HG02623 (cell line): ENCODE results near the gene CDC42BPB.
A peak's percentile ranks its signal among the peaks of the same experiment; 100 is the strongest.
"Not testable (repeated sequence)": the region's sequence is repeated elsewhere in the genome, so short reads cannot be mapped to it uniquely, and the experiment has no call there.

Experiments used
- ATAC-seq: cut with Tn5 transposase; IDR thresholded peaks from one replicate; pipeline ENCODE4 v1.9.1; 2021; ENCODE audit warnings: moderate library complexity; ENCODE audit not compliant: unreplicated experiment

Gene CDC42BPB

DNA sequence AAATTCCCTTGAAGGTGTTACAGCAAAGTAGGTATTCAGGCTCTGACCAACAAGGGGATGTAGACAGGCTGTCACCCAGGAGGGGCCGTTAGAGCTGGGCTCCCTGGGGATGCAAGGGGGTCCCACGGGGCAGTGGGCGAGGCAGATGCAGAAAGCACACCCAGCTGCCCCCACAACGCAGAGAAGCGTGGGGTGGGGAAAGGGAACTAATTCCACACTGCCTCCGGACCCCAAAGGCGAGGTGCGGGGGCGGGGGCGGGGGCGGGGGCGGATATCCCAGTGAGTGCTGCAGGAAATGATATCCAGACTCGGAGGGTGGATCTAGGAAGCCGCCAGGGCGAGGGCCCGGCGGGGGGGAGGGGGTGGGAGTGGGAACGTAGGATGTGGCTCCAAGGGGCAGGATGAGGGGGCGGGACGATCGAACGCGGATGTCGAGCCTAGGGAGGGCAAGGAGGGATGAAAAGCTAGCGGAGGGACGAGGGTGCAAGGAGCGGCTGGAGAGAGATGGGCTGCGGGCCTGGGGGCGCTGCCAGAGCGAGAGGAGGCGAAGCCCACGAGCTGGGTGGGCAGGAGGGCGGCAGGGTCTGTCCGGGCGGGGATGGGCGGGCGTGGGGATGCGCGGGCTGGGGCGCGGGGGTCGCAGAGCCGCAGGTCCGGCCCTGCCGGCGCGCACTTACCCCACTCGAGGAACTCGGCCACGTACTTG is 874 bp downstream of the CDC42BPB start:
- ATAC-seq: peak; percentile 6

DNA sequence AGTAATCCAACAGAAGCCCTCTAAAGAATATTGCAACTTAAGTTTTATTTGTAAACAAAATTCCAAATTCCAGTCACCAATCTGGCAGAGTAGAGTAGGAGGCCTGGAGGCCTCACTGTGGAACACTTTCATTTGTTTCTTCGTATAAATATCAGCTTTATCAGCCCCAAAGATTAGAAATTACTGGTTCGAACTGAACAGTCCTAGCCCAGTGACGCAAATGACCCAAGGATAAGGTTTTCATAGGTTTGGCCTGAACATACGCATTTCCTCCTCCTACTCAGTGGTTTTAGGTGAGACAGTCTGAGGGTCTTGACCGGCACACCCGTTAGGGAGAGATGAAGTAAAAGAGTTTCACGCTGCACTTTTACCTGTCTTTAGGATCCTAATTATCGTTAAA is 1.7 kb downstream of the CDC42BPB start:
- ATAC-seq: no peak

DNA sequence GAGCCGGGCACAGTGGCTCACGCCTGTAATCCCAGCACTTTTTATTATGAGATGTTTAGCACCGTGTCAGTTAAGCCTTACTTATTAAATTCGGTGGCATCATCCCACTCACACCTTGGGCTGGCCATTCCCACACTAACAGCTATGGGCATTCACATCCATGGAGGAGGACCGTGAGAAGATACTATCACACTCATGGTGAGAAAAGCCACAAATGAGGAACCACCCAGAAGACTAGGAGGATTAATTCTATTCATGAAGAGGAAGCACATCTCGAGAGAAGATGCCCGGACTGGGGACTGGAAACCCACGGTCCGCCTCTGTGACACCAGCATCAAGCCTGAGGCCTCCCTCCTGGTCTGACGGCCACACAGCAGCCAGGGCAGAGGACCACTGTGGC is 4.9 kb downstream of the CDC42BPB start:
- no peak for ATAC-seq

DNA sequence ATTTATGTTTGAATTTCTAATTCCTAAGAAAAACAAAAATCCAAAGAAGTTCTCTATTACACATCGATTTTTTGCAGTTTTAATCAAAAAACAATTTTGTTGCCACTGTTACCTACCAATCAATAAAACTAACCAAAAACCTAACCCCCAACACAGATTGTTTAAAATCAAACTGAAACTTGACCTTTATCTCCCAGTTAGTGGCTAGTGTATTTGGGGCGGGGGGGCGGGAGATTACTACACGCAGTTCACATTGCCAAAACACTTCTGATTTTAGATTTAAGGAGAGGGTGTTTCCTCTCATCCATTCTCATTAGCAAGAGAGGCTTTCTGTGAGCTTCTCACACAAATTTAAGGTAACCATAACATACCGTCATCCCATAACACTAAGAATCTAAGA is 6.4 kb downstream of the CDC42BPB start:
- no peak for ATAC-seq

DNA sequence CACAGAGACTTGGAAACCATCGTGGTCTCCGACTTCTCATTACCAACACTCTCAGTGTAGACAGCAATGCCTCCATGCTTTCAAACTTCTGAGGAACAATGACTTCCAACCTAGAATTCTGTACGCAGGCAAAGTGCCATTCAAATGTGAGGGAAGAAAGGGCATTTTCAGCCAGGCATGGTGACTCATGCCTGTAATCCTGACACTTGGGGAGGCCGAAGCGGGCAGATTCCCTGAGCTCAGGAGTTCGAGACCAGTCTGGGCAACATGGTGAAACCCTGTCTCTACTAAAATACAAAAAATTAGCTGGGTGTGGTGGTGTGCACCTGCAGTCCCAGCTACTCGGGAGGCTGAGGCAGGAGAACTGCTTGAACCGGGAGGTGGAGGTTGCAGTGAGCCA is 9.9 kb downstream of the CDC42BPB start:
- ATAC-seq: not testable (repeated sequence)

DNA sequence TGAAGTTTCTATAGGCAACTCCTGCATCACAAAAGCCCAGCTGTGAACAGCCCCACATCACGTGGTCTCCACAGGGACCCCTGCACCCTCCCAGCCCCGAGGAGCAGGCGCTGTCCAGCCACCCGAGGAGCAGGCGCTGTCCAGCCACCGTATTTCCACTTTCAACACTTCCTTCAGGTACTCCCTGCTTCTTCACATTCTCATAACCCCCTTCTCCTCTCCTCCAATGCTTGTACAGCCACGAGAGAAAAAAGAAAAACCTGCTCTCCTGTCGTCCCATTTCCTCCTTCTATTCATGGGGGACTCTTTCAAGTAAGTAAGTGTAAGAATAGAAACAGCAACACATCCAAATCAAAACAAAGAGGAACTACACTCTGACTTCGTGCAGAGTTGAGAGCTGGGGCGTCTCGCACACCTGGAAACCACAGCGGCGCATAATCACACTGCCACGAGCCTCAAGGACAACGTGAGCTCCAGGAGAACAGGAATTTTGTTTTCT is 11.9 kb downstream of the CDC42BPB start:
- no peak for ATAC-seq

DNA sequence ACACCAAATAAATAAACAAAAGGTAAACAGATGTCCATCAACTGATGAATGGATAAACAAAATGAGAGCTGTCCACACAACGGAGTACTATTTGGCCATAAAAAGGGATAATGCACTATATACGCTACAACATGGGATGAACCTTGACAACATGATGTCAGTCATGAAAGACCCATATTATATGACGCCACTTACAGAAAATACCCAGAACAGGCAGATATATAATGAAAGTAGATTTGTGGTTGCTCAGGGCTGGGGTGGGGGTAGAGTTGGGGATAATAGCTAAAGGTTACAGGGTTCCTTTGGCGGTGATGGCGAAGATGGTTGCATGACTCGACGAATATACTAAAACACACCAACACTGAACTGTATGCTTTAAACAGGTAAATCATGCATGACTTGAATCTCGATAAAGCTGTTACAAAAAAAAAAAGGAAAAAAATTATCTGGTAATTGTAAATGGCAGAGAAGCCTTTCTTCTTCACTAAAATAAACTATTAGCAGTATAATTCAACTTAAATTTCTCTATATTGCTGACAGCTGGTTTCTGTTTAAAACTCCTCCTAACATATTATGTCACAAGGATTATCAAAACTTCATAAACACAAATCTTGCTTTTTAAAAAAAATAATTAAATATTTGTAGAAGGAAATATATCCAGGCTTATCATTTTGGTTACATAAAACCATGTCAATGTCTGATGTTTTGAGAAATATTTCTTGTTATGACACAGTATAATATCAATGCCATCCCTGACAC is 13.9 kb downstream of the CDC42BPB start:
- no peak for ATAC-seq

DNA sequence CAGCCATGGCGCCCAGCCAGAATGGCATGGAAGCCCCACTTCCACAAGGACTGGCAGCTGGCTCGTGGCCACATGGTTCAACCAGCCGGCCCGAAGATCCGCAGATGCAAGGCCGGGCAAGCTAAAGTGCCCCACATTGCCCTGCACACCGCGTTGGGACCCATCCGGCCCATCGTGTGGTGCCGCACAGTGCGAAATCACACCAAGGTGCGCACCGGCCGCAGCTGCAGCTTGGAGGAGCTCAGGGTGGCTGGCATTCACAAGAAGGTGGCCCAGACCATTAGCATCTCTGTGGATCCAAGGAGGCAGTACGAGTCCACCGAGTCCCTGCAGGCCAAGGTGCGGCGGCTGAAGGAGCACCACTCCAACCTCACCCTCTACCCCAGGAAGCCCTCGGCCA is 15.9 kb downstream of the CDC42BPB start:
- ATAC-seq: no peak

DNA sequence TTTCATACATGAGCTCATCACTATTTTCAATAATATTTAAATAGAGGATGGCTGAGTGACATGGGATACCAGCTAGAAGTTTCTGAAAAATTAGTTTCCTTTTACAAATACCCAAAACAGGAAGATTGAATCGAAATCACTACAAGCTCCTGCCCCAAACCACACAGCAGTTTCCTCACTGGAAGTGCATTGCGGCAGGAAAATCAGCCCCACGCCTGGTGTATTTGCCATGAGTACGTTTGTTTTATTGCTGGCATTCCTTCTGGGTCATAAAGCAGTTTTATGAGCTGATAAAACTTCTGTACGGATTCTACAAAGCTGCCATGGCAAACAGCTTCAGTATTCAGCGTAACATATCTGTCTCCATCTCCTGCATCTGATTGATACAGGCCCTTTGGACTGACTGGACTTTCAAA is 23.7 kb downstream of the CDC42BPB start:
- no peak for ATAC-seq

DNA sequence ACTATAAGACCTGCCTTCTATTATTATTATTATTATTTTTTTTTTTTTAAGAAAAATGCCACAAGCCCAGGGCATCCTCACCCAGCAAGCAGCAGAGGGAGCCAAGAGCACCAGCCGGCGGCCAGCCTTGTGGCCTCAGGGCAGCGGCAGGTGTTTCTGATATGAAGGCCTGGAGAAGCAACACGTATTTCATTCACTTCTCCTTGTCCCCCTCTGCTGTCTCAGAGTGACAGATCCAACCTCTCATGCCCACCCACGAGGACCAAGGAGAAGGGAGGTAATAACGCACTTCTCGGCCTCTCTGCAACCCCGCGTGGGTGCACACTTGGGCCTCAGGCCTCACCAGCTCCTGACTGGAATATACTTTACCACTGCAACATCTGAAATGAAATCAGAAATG is 25.4 kb downstream of the CDC42BPB start:
- ATAC-seq: no peak

DNA sequence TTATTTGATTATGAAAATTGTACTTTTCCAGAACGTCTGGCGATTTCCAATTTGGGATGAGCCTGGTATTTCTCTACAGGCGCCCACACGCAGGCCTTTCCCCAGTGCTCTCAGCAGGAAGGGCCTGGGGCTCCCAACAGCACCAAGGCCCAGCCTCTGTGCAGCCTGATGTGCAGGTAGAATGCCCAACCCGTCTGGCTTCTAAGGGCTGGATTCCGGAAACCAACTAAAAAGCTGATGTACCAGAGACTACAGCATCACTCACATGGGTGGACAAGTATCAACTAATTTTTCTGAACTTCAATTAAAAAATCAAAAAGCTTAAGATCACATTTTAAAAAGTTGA is 25.8 kb downstream of the CDC42BPB start:
- ATAC-seq: no peak

DNA sequence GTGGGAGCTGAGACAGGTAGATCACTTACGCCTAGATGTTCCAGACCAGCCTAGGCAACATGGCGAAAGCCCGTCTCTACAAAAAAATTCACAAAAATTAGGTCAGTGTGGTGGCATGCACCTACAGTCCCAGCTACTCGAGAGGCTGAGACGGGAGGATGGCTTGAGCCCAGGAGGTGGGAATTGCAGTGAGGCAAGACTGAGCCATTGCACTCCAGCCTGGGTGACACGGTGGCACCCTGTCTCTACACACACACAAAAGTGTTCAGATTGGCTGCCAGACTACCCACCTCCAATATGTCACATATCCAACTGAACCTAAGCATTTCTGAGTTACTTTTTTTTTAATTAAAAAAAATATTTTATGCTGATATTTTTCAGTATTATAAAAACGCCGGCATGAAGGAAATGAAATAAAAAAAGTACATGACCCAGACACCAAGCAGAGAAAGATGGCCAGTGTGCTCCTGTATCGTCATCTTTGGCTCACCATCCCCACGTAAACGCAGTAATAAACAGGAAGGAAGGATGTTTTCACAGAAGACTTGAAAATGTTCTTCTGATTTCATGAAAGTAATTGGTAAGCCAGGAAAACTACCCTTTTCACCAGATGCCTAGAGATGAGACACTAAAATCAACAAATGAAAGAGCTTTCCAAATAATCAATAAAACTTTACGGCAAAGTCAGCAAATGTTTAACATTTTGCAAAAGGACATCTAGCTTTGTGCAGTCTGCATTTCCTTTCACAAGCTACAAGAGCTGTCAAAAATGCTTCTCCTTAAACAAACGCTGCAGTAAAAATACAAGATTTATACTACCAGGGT is 26.4 kb downstream of the CDC42BPB start:
- no peak for ATAC-seq

DNA sequence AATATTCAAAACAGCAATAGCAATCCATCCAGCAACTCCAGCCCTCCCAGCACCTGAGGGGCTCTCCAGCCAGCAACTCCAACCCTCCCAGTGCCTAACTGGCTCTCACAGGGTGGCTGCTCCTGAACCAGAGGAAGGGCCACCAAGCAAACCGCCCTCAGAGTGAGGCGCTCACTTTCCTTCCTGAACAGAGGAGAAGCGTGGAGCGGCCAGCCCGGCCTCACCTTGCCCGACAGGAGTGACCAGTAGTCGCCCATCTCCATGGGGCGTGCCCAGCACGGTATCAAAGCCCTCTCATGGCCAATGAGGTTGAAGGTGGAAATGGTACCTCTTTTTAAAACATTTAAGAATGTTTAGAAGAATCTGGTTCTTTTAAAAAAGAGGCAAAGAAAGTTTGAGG is 27.4 kb downstream of the CDC42BPB start:
- ATAC-seq: no peak

DNA sequence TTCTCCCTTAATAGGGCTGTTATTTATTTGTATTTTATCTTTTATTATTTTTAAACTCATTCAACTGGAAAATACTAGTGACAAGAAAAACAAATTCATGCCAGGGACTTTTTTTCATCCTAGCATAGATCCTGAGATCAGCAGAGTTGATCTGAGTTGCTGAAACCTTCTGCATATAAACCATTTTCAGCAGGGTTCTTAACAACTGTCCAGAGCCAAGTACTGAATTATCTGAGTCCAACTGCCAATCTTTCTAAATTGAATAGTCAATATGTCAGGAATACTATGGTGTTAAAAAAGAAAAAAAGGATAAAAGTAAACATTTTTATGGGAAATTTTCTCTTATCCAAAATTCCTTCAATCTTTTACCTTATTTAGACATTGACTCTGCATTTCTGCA is 28.6 kb downstream of the CDC42BPB start:
- no peak for ATAC-seq

DNA sequence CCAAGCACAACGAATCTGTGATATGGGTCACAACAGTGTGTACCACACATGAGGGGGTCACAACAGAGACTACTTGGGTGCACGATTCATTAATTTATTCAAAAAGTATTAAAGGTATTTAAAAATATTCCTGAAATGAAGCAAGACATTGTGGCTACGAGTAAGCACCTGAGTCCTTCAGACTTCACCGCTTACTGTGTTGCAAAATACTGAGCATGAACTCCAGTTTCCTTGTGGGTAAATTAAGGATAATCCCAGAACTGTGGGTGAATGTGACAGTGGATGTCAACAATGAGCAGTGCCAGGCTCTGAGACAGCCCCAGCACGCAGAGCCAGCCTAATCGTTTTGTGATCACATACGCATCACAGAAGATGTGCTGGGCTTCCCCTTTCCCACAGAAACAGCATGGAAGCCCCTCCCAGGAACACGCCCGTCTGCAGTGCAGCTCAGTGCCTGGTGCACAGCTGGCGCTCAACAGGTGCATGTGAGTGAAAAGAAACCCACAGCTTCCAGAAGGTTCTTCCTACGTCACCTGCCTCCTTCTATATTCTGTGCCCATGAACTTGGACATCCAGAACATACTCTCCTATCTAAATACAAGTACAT is 29.1 kb downstream of the CDC42BPB start:
- no peak for ATAC-seq

DNA sequence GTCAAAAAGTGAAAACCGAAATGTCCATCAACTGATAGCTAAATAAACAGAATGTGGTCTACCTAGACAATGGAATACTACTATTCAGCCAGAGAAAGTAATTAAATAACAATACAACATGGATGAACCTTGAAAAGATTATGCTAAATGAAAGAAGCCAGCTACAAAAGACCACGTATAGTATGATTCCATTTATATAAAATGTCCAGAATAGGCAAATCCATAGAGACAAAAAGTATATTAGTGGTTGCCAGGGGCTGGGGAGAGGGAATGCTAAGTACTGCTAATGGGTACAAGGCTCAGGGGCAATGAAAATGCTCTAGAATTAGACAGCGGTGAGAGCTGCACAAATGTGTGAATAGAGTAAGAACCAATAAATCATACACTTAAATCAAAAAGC is 29.9 kb downstream of the CDC42BPB start:
- ATAC-seq: no peak

DNA sequence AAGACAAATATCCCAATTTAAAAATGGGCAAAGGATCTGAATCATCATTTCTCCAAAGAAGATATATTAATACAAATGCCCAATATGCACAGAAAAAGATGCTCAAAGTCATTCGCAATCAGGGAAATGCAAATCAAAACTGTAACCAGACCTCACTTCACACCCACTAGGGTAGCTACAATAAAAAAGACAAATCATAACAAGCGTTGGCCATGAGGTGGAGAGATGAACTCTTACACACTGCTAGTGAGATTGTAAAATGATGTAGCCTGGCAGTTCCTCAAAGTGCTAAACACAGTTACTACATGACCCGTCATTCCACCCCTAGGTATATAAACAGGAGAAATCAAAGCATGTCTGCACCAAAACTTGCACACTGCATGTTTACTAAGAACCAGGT is 30.4 kb downstream of the CDC42BPB start:
- ATAC-seq: no peak

DNA sequence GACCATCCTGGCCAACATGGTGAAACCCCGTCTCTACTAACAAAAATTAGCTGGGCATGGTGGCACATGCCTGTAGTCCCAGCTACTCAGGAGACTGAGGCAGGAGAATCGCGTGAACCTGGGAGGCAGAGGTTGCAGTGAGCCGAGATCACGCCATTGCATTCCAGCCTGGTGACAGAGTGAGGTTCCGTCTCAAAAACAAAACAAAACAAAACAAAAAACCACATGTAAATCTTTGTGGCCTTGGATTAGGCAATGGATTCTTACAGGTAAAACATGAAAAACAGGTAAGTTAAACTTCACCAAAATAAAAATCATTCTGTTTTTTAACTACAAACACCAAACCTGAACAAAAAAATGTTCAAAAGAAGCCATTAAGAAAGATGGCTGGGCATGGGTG is 31.2 kb downstream of the CDC42BPB start:
- not testable (repeated sequence) for ATAC-seq

DNA sequence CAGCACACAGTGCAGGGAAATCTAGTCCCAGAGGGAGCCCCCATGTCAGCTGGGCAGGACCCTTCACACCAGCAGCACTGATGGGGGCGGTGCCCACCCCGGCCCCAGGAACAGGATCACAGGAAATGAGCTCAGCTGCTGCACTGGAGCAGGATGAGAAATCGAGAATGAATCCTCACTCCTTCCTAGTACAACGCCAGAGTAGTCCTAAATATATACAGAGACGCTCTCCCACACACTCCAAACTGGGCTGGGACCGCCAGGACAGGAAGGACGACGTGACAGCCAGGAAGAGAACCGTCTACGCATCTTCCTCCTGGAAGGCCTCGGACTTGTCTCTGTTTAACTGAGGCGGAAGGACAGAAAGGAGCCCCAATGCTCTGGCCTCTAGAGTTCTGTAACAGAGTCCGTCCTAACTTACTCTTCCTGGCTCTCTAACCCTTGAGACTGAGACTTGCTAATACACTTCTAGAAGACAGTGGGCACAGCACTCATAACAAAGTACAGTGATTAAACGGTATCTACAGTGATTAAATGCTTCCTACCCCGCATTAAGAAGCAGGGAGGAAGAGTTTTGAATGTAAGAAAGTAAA is 33.4 kb downstream of the CDC42BPB start:
- no peak for ATAC-seq

DNA sequence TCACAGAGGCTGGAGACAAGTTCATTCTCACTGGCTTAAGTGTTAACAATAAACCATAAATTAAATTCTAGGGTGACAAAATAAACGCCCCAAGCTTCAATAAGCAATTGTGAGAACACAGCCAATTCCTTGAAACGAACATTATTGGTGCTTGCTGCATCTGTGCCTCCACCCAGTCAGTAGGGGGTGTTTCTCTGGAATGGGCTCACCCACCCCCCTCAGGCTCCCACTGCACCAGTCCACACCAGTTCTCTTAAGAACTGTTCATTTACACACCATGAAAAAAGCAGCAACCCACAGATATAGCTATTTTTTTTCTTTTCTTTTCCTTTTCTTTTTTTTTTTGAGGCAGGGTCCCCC is 34.7 kb downstream of the CDC42BPB start:
- no peak for ATAC-seq
